HepG2 (cell line): ENCODE measurements around the gene TRAIP. TPM values are rescaled to one million over a fixed set of nuclear protein-coding genes. Genes with fewer than 3 reads are reported as not detected.

Source experiments
- ATAC-seq: fragments of 200-7000 bp; cut with Tn5 transposase; 3 replicates; pipeline ENCODE4 v1.9.1; 2020; ENCODE audit warnings: mild to moderate bottlenecking, moderate library complexity
- BruUV-seq: library from RNA; stranded (reverse); fragments of 400-500 nt; replicated peaks from 2 replicates; lab custom pipeline; 2021; lab: Mats Ljungman, UMichigan
- CTCF ChIA-PET: fragments of 300-600 bp; formaldehyde crosslinking; extraction: SDS; loops from one replicate; lab custom pipeline; 2021; ENCODE audit warnings: low total read pairs, inconsistent platforms, low intra/inter-chr PET ratio; lab: Yijun Ruan, JAX
- POLR2A ChIA-PET: fragments of 350-600 bp; sonication (Branson Sonifier 250); formaldehyde crosslinking; loops from one replicate; lab custom pipeline; 2020; ENCODE audit warnings: antibody characterized with exemption, inconsistent platforms; lab: Yijun Ruan, JAX
- DNase-seq: peaks from one replicate; pipeline ENCODE4 v3.0.0-alpha.2; 2015; ENCODE audit warnings: low spot score
- FAIRE-seq: peaks from 3 replicates; lab custom pipeline; 2011; peaks lifted over from hg19 to GRCh38; lab: Jason Lieb, UNC
- H2AFZ ChIP-seq: one replicate; pipeline ENCODE4 v1.6.1; 2011; ENCODE audit warnings: low read length, inconsistent platforms
- H3K27ac ChIP-seq: fragments of 300-600 bp; 3 replicates; pipeline ENCODE4 v1.8.0; 2011; ENCODE audit warnings: mixed run types, mild to moderate bottlenecking, mixed read lengths, low read length, inconsistent platforms; ENCODE audit not compliant: insufficient read depth; ENCODE audit errors: extremely low read length
- H3K27me3 ChIP-seq, 2 experiments: fragments of 200-600 bp in 1 of 2; 2 replicates in 1 of 2; 3 replicates in 1 of 2; pipeline versions ENCODE4 v1.6.0 to v1.8.0; 2011; ENCODE audit warnings: low read length in 2 of 2, mild to moderate bottlenecking in 2 of 2, moderate library complexity in 2 of 2, inconsistent platforms in 1 of 2; ENCODE audit not compliant: insufficient read depth in 2 of 2, control insufficient read depth in 1 of 2
- H3K36me3 ChIP-seq, 2 experiments: fragments of 200-600 bp in 1 of 2; replicated peaks in 1 of 2; 2 replicates in 1 of 2; 3 replicates in 1 of 2; pipeline versions ENCODE4 v1.5.1 to v1.8.0; 2011; ENCODE audit warnings: low read length in 2 of 2, inconsistent platforms in 1 of 2; ENCODE audit not compliant: insufficient read depth in 2 of 2, control insufficient read depth in 1 of 2
- H3K4me1 ChIP-seq: 2 replicates; pipeline ENCODE4 v1.5.1; 2012; ENCODE audit warnings: low read length, inconsistent platforms; ENCODE audit not compliant: insufficient read depth
- H3K4me2 ChIP-seq: 2 replicates; pipeline ENCODE4 v1.6.0; 2011; ENCODE audit warnings: low read depth, low read length, inconsistent platforms
- H3K4me3 ChIP-seq, 3 experiments: fragments of 200-600 bp in 1 of 3; sonication (generic), shearing (Covaris generic) in 1 of 3; replicated peaks in 1 of 3; 2 replicates each; pipeline ENCODE4 v1.5.1; 2011 to 2016; ENCODE audit warnings: low read length in 3 of 3, inconsistent platforms in 2 of 3, low read depth in 2 of 3, mild to moderate bottlenecking in 2 of 3, control low read depth in 1 of 3, mixed read lengths in 1 of 3; ENCODE audit not compliant: insufficient read depth in 1 of 3
- H3K79me2 ChIP-seq: one replicate; pipeline ENCODE4 v1.6.1; 2011; ENCODE audit warnings: low read length, inconsistent platforms; ENCODE audit not compliant: insufficient read depth
- H3K9ac ChIP-seq: 2 replicates; pipeline ENCODE4 v1.6.0; 2011; ENCODE audit warnings: mild to moderate bottlenecking, low read depth, low read length, inconsistent platforms; ENCODE audit not compliant: insufficient read depth
- H3K9me3 ChIP-seq: 2 replicates; pipeline ENCODE4 v1.5.1; 2012; ENCODE audit warnings: mild to moderate bottlenecking, low read length
- H4K20me1 ChIP-seq: 2 replicates; pipeline ENCODE4 v1.6.0; 2011; ENCODE audit warnings: inconsistent platforms, mild to moderate bottlenecking, low read length, moderate library complexity; ENCODE audit not compliant: insufficient read depth
- DPF2 ChIP-seq: sonication (generic); formaldehyde crosslinking; IDR thresholded peaks from 2 replicates; pipeline ENCODE4 v1.4.0; 2020; ENCODE audit warnings: mild to moderate bottlenecking, low read depth, missing genetic modification reagents, borderline replicate concordance
- ETS1 ChIP-seq: sonication (generic); formaldehyde crosslinking; IDR thresholded peaks from 2 replicates; pipeline ENCODE4 v1.4.0; 2020; ENCODE audit warnings: missing genetic modification reagents
- HNF4G ChIP-seq, 2 experiments: sonication (generic) in 1 of 2; formaldehyde crosslinking in 1 of 2; IDR thresholded peaks; 2 replicates each; pipeline versions ENCODE4 v1.4.0 to v1.6.1; 2011 to 2020; ENCODE audit warnings: borderline replicate concordance in 2 of 2, low read depth in 2 of 2, mild to moderate bottlenecking in 2 of 2, low read length in 1 of 2, missing genetic modification reagents in 1 of 2, moderate library complexity in 1 of 2
- LCORL ChIP-seq, 2 experiments: fragments of 450-650 bp in 1 of 2; sonication (generic) in 1 of 2; formaldehyde crosslinking in 1 of 2; IDR thresholded peaks; 2 replicates each; pipeline versions ENCODE4 v1.5.0 to v1.6.1; 2017 to 2020; ENCODE audit warnings: antibody characterized with exemption in 1 of 2, missing genetic modification reagents in 1 of 2
- PRDM10 ChIP-seq: sonication (generic); formaldehyde crosslinking; IDR thresholded peaks from 2 replicates; pipeline ENCODE4 v1.4.0; 2020; ENCODE audit warnings: low read depth, missing genetic modification reagents
- SALL1 ChIP-seq: sonication (generic); formaldehyde crosslinking; IDR thresholded peaks from 2 replicates; pipeline ENCODE4 v1.8.0; 2022; ENCODE audit warnings: mild to moderate bottlenecking, missing genetic modification reagents
- SOX6 ChIP-seq, 2 experiments: fragments of 450-650 bp in 1 of 2; sonication (generic) in 1 of 2; formaldehyde crosslinking in 1 of 2; IDR thresholded peaks; 2 replicates each; pipeline versions ENCODE4 v1.4.0 to v1.6.1; 2017 to 2020; ENCODE audit warnings: antibody characterized with exemption in 1 of 2, mild to moderate bottlenecking in 1 of 2, missing genetic modification reagents in 1 of 2
- ZNF18 ChIP-seq: sonication (generic); formaldehyde crosslinking; IDR thresholded peaks from 2 replicates; pipeline ENCODE4 v1.8.0; 2022; ENCODE audit warnings: mild to moderate bottlenecking, missing genetic modification reagents; ENCODE audit not compliant: insufficient replicate concordance
- ZNF354B ChIP-seq: sonication (generic); formaldehyde crosslinking; IDR thresholded peaks from 2 replicates; pipeline ENCODE4 v1.8.0; 2022; ENCODE audit warnings: mild to moderate bottlenecking, missing genetic modification reagents
- ZSCAN31 ChIP-seq: sonication (generic); formaldehyde crosslinking; IDR thresholded peaks from 2 replicates; pipeline ENCODE4 v1.5.0; 2020; ENCODE audit warnings: low read depth, mild to moderate bottlenecking, missing genetic modification reagents
- WGBS: methylation state at CpG from one replicate; pipeline ENCODE4 v1.1.6; 2017; ENCODE audit warnings: low lambda C conversion rate; 5-methylcytosine and 5-hydroxymethylcytosine counted together
- in situ Hi-C: cut with HindIII; loops from 2 replicates; pipeline ENCODE4 v1.10.0; 2017; ENCODE audit warnings: low pct_unique_long_range_greater_than_20kb; ENCODE audit not compliant: extremely low pct_ligation_motif_present
- intact Hi-C: fragments of 100-400 bp; cut with micrococcal nuclease; formaldehyde crosslinking; loops from one replicate; pipeline ENCODE4 v1.10.0; 2022; ENCODE audit not compliant: unreplicated experiment
- polyA plus RNA-seq, 8 experiments: library from polyadenylated mRNA; depleted of rRNA in 3 of 8; stranded (reverse) in 7 of 8; unstranded in 1 of 8; fragments of >200 nt; fragmentation: Illumina TruSeq in 4 of 8; extraction: Trizol in 4 of 8; gene quantifications; 2 replicates each; pipeline versions ENCODE4 v1.2.1 to v1.2.3, GENCODE V29; 2011 to 2016; ENCODE audit warnings: low read depth in 4 of 8, missing spikeins in 1 of 8, mixed read lengths in 1 of 8; ENCODE audit not compliant: insufficient read depth in 1 of 8
- total RNA-seq, 5 experiments: library from RNA; depleted of rRNA; stranded (reverse); fragments of >200 nt; fragmentation: Illumina TruSeq; extraction: Trizol; gene quantifications; 2 replicates each; pipeline ENCODE4 v1.2.3, GENCODE V29; 2016; ENCODE audit warnings: low read depth in 1 of 5

The TRAIP gene
- total and polyA plus RNA-seq, 2 of the 13 experiments (the other 11 are each of a cell fraction or from before 2014, with no cell fraction given), result 13.9 to 23.9 TPM

- no peak for TF ChIP-seq ZNF18
These were observed 53.5 kb downstream of the TRAIP start, which contains the start of gene INKA1 (continued) for GRCh38 chr3:49802719-49803464.

GRCh38 chr3:49801160-49801559, 55.2 kb downstream of the TRAIP start:
- H4K20me1 ChIP-seq, result no peaks in the 10 kb centered on the region
- H3K4me3 ChIP-seq, result peak overlapping the region in 2 of 3 experiments; percentile 67 to 73; a peak in 4 of 6 replicates
- peaks cover 1 to 12% of the 10 kb centered on the region in 2 experiments; a peak in 4 of 5 replicates for H3K27me3 ChIP-seq
- H3K4me1 ChIP-seq, result peaks cover 61% of the 10 kb centered on the region
- DNase-seq (no peak), ATAC-seq (peak; percentile 4; the same call in 1 of the 3 replicates), FAIRE-seq (peak; percentile 26)
- POLR2A ChIA-PET, result interaction anchor here (1.0 to 2.8 kb wide), 3 partner anchors 13 to 15 kb away, joined by 4 to 22 read pairs (median 11); partner anchors contain the start of genes IP6K1 and UBA7
- CTCF ChIA-PET, result interaction anchor here (2.2 kb wide), 1 partner anchor 38 kb away, joined by 27 read pairs; no protein-coding TSS in a partner anchor
- no peaks in the 10 kb centered on the region for H3K9me3 ChIP-seq
- in situ Hi-C loops, result loop anchor here (10.0 kb wide), 1 partner anchor 104 kb away; the partner anchor contains the start of gene MST1R
- no peaks in the 10 kb centered on the region for H3K36me3 ChIP-seq
- H3K27ac ChIP-seq, result no peak overlapping the region
- intact Hi-C loops, result no loop called here
- H3K79me2 ChIP-seq, result no peaks in the 10 kb centered on the region
- BruUV-seq, result no TSS peak
- peak overlapping the region; percentile 93 for H3K4me2 ChIP-seq
- peak overlapping the region; percentile 47; the same call in 1 of the 2 replicates for H3K9ac ChIP-seq
- WGBS, result 5% methylated on average over 2 of the region's 2 CpGs
- peak overlapping the region; percentile 81 for H2AFZ ChIP-seq
- 0 out of 2 replicates have a peak, but pooled peaks have one; percentile 22 for TF ChIP-seq HNF4G (IDR thresholded peaks at IDR 0.05; ENCODE audit: borderline replicate concordance, low read depth, low read length)
- TF ChIP-seq HNF4G (CRISPR knock-in tag; IDR thresholded peaks at IDR 0.05; ENCODE audit: borderline replicate concordance, low read depth), result no peak
- TF ChIP-seq ZSCAN31, result no peak
- 0 out of 2 replicates have a peak, but pooled peaks have one; percentile 12 for TF ChIP-seq PRDM10
- TF ChIP-seq ZNF354B (CRISPR knock-in tag), result no peak
- no peak for TF ChIP-seq LCORL (IDR thresholded peaks at IDR 0.05)
- 0 out of 2 replicates have a peak, but pooled peaks have one; percentile 23 for TF ChIP-seq LCORL (CRISPR knock-in tag; IDR thresholded peaks at IDR 0.05)
- TF ChIP-seq DPF2, result no peak
- no peak for TF ChIP-seq SOX6 (IDR thresholded peaks at IDR 0.05)
- TF ChIP-seq SOX6 (CRISPR knock-in tag; IDR thresholded peaks at IDR 0.05), result 0 out of 2 replicates have a peak, but pooled peaks have one; percentile 25
- TF ChIP-seq ETS1 (CRISPR knock-in tag), result no peak
- peak; percentile 13; the same call in 1 of the 2 replicates for TF ChIP-seq SALL1
